ENCODE results near the gene DPF3. TPM values are rescaled to one million over a fixed set of nuclear protein-coding genes. Genes with fewer than 3 reads are reported as not detected.

DPF3 gene
- total RNA-seq, 6 experiments from 2014 or later: 1.2 to 5.7 (median 2.9) TPM

DNA sequence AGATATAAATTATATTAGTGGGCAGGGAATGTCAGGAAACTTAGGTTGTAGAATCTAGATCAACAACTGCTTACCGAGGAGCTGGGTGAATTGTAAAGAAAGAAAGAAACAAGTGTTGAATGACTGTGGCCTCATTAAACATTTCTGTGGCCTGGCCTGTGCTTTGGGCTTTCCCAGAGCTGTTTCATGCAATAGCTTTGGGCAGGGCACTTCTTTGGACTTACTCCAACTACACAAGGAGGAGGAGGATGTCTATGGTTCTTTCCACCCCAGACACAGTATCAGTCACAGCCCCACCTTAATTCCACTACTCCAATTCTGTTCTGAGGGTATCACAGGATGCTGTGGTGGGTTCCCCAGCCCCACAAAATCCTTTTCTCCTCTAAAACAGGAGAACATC, 38.0 kb downstream of the DPF3 start:
- no peak for DNase-seq
- Histone ChIP-seq H3K36me3 (no peaks in the 10 kb centered on the region), H3K4me1 (peaks cover 0 to 10% (median 0%) of the 10 kb centered on the region in 4 donors), H3K27me3 (no peaks in the 10 kb centered on the region), H3K9me3 (no peaks in the 10 kb centered on the region), H3K27ac (no peak overlapping the region), H3K4me3 (no peak overlapping the region)
- TF ChIP-seq, protein P1, sequence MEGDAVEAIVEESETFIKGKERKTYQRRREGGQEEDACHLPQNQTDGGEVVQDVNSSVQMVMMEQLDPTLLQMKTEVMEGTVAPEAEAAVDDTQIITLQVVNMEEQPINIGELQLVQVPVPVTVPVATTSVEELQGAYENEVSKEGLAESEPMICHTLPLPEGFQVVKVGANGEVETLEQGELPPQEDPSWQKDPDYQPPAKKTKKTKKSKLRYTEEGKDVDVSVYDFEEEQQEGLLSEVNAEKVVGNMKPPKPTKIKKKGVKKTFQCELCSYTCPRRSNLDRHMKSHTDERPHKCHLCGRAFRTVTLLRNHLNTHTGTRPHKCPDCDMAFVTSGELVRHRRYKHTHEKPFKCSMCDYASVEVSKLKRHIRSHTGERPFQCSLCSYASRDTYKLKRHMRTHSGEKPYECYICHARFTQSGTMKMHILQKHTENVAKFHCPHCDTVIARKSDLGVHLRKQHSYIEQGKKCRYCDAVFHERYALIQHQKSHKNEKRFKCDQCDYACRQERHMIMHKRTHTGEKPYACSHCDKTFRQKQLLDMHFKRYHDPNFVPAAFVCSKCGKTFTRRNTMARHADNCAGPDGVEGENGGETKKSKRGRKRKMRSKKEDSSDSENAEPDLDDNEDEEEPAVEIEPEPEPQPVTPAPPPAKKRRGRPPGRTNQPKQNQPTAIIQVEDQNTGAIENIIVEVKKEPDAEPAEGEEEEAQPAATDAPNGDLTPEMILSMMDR (IDR thresholded peaks at IDR 0.05): no peak
- no peak for TF ChIP-seq POLR2A (IDR thresholded peaks at IDR 0.05)
- intact Hi-C loops (cut with DNase I): no loop called here
- WGBS (ENCODE audit: insufficient coverage, low coverage, low lambda C conversion rate, missing lambda C conversion rate): 60% methylated on average over 1 of the region's 1 CpG
- peak in 3 of 4 donors; percentile 24 to 70 (median 66) for ATAC-seq

DNA sequence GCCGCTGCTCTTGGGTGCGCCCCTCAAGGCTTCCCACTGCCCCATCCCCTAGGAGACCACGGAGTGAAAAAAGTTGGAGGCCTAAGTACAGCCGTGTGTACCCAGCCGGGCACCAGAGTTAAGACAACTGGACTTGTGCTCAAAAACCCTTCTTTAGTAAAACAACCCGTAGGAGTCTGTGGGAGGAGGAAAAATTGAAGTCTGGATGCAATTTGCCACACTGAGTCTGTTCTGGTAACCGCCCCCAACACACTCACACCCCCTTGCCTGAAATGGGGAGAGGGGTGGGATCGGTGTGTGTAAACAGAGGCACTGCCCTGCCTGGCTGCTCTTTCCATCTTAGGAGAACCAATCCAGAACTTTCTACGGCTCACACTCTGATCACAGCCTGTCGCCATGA, 41.7 kb downstream of the DPF3 start:
- WGBS (ENCODE audit: insufficient coverage, low coverage, low lambda C conversion rate, missing lambda C conversion rate): 91% methylated on average over 7 of the region's 10 CpGs
- Histone ChIP-seq H3K4me1 (peaks cover 0 to 25% (median 0%) of the 10 kb centered on the region in 4 donors), H3K36me3 (no peaks in the 10 kb centered on the region), H3K4me3 (no peak overlapping the region), H3K27ac (no peak overlapping the region), H3K27me3 (no peaks in the 10 kb centered on the region), H3K9me3 (no peaks in the 10 kb centered on the region)
- DNase-seq: no peak
- intact Hi-C loops (cut with DNase I): no loop called here
- ATAC-seq: no peak
- TF ChIP-seq POLR2A (IDR thresholded peaks at IDR 0.05): no peak
- TF ChIP-seq, protein P1 (IDR thresholded peaks at IDR 0.05): no peak

DNA sequence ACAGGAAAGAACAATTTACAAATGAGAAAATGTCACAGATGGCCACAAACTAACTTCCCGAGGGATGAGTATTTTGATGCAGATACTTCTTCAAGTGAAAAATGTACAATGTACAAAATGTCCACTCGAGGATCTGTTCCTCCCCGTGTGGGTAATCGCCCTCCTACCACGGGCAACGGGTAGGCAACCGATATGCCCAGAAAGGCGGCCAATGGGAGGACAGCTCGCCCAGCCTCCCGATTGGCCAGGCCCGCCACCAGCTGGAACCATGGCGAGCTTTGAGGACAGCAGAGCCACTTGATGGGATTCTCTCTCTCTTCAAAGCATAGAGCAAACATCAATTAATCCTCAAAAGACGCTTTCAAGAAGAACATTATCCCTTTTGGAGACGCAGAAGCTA, 42.3 kb downstream of the DPF3 start:
- Histone ChIP-seq H3K27me3 (no peaks in the 10 kb centered on the region), H3K4me3 (no peak overlapping the region), H3K36me3 (no peaks in the 10 kb centered on the region), H3K9me3 (no peaks in the 10 kb centered on the region), H3K27ac (no peak overlapping the region), H3K4me1 (peaks cover 0 to 20% (median 0%) of the 10 kb centered on the region in 4 donors)
- TF ChIP-seq, protein P1 (IDR thresholded peaks at IDR 0.05): no peak
- TF ChIP-seq POLR2A (IDR thresholded peaks at IDR 0.05): no peak
- WGBS (ENCODE audit: insufficient coverage, low coverage, low lambda C conversion rate, missing lambda C conversion rate): 90% methylated on average over 12 of the region's 14 CpGs
- intact Hi-C loops (cut with DNase I): no loop called here
- DNase-seq (no peak), ATAC-seq (no peak)

DNA sequence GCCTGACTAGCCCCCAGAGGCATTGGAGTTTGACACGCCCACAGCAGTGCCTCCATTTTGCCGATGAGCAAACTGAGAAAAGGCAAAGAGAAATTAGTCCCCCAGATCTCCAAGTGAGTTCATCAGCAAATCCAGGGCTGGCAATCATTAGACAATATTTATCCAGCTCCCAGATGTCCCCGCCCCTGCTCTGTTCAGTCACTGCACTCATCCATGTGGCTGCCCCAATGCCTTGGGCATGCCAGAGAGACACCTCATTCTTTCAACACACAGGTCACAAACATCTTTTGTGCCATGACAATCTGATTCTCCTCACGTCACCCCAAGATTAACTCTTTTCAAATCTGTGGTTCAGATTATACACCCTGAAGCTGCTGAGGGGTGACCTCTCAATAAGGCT, 43.5 kb downstream of the DPF3 start:
- Histone ChIP-seq H3K4me1 (peaks cover 0 to 15% (median 0%) of the 10 kb centered on the region in 4 donors), H3K27ac (peak overlapping the region; percentile 64 to 77 (median 70)), H3K36me3 (no peaks in the 10 kb centered on the region), H3K27me3 (no peaks in the 10 kb centered on the region), H3K9me3 (no peaks in the 10 kb centered on the region), H3K4me3 (no peak overlapping the region)
- ATAC-seq: peak; percentile 84 to 88 (median 87)
- intact Hi-C loops (cut with DNase I): no loop called here
- TF ChIP-seq POLR2A (IDR thresholded peaks at IDR 0.05): no peak
- TF ChIP-seq, protein P1 (IDR thresholded peaks at IDR 0.05): no peak
- peak; percentile 75 to 81 (median 79) for DNase-seq
- 36% methylated on average over 3 of the region's 4 CpGs for WGBS (ENCODE audit: insufficient coverage, low coverage, low lambda C conversion rate, missing lambda C conversion rate)

DNA sequence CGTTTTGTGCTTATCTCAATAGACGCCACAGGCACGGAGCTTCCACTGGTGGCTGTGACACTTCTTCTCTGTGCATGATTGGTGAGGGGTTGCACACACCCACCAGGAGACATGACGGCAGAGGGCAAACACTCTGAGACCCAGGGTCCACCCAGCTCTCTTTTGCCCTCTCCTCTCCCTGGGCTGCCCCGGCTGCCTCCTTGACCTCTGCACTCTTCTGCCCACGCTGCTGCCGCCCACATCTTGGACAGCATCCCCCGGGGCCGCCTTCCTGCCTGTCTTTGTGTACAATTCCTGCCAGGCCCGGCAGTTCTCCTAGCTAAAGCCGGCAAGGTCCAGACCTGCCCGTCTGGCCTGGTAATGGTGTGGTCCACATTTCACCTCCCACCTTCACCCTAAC, 44.7 kb downstream of the DPF3 start:
- intact Hi-C loops (cut with DNase I): no loop called here
- H3K4me1 ChIP-seq: peaks cover 0 to 15% (median 0%) of the 10 kb centered on the region in 4 donors
- H3K4me3 ChIP-seq: no peak overlapping the region
- ATAC-seq: peak; percentile 71 to 84 (median 77)
- peak overlapping the region; percentile 64 to 77 (median 70) for H3K27ac ChIP-seq
- H3K27me3 ChIP-seq: no peaks in the 10 kb centered on the region
- WGBS (ENCODE audit: insufficient coverage, low coverage, low lambda C conversion rate, missing lambda C conversion rate): 40% methylated on average over 8 of the region's 12 CpGs
- H3K9me3 ChIP-seq: no peaks in the 10 kb centered on the region
- TF ChIP-seq POLR2A (IDR thresholded peaks at IDR 0.05): no peak
- TF ChIP-seq, protein P1 (IDR thresholded peaks at IDR 0.05): no peak
- peak; percentile 75 to 84 (median 83) for DNase-seq
- no peaks in the 10 kb centered on the region for H3K36me3 ChIP-seq

Data from right lobe of liver (tissue), 6 donors.